Measurements from ENCODE around the gene ZSWIM3. TPM values are rescaled to one million over a fixed set of nuclear protein-coding genes. Genes with fewer than 3 reads are reported as not detected.

The ZSWIM3 gene
- total RNA-seq, 6 donors from 2014 or later, result 2.4 to 7.3 (median 3.9) TPM

- Histone ChIP-seq H3K27me3 (no peaks in the 10 kb centered on the region), H3K4me3 (no peak overlapping the region), H3K36me3 (peaks cover 0 to 26% (median 17%) of the 10 kb centered on the region in 4 donors), H3K9me3 (no peaks in the 10 kb centered on the region), H3K4me1 (peaks cover 30 to 40% (median 34%) of the 10 kb centered on the region in 4 donors), H3K27ac (peak overlapping the region in 1 of 4 donors; percentile 8)
- WGBS, 2 donors, result 14 to 38% methylated on average over 1 of the region's 1 CpG
- ATAC-seq (ENCODE audit: low FRiP score in 2 of 2) (no peak), DNase-seq (no peak)
- TF ChIP-seq POLR2AphosphoS5 (IDR thresholded peaks at IDR 0.05), result no peak
- TF ChIP-seq, protein P1, sequence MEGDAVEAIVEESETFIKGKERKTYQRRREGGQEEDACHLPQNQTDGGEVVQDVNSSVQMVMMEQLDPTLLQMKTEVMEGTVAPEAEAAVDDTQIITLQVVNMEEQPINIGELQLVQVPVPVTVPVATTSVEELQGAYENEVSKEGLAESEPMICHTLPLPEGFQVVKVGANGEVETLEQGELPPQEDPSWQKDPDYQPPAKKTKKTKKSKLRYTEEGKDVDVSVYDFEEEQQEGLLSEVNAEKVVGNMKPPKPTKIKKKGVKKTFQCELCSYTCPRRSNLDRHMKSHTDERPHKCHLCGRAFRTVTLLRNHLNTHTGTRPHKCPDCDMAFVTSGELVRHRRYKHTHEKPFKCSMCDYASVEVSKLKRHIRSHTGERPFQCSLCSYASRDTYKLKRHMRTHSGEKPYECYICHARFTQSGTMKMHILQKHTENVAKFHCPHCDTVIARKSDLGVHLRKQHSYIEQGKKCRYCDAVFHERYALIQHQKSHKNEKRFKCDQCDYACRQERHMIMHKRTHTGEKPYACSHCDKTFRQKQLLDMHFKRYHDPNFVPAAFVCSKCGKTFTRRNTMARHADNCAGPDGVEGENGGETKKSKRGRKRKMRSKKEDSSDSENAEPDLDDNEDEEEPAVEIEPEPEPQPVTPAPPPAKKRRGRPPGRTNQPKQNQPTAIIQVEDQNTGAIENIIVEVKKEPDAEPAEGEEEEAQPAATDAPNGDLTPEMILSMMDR (IDR thresholded peaks at IDR 0.05), result no peak
- TF ChIP-seq EP300 (IDR thresholded peaks at IDR 0.05), result no peak
- no peak for TF ChIP-seq POLR2A (IDR thresholded peaks at IDR 0.05)
Measured at GRCh38 chr20:45836841-45837240, 20.6 kb upstream of the ZSWIM3 start.

- Histone ChIP-seq H3K9me3 (no peaks in the 10 kb centered on the region), H3K4me3 (no peak overlapping the region), H3K27me3 (no peaks in the 10 kb centered on the region), H3K4me1 (peaks cover 3 to 9% (median 7%) of the 10 kb centered on the region in 4 donors), H3K36me3 (peaks cover 16 to 65% (median 49%) of the 10 kb centered on the region in 4 donors), H3K27ac (no peak overlapping the region)
- DNase-seq (peak in 1 of 2 donors; percentile 70), ATAC-seq (ENCODE audit: low FRiP score in 2 of 2) (peak in 1 of 2 donors; percentile 16)
- 94 to 97% methylated on average over 15 to 20 of the region's 25 CpGs for WGBS, 2 donors
- TF ChIP-seq POLR2A (IDR thresholded peaks at IDR 0.05), result no peak
- TF ChIP-seq EP300 (IDR thresholded peaks at IDR 0.05), result no peak
- TF ChIP-seq, protein P1 (IDR thresholded peaks at IDR 0.05), result no peak
- TF ChIP-seq POLR2AphosphoS5 (IDR thresholded peaks at IDR 0.05), result no peak
Measured at GRCh38 chr20:45840700-45841198, 16.7 kb upstream of the ZSWIM3 start.

- TF ChIP-seq POLR2A (IDR thresholded peaks at IDR 0.05), result no peak
- no peak for TF ChIP-seq POLR2AphosphoS5 (IDR thresholded peaks at IDR 0.05)
- no peak for TF ChIP-seq EP300 (IDR thresholded peaks at IDR 0.05)
- TF ChIP-seq, protein P1 (IDR thresholded peaks at IDR 0.05), result no peak
- H3K36me3 ChIP-seq, result peaks cover 16 to 74% (median 54%) of the 10 kb centered on the region in 4 donors
- H3K27me3 ChIP-seq, result no peaks in the 10 kb centered on the region
- H3K4me1 ChIP-seq, result peaks cover 0 to 6% (median 3%) of the 10 kb centered on the region in 4 donors
- WGBS, 2 donors, result 86 to 96% methylated on average over 7 to 10 of the region's 10 CpGs
- H3K27ac ChIP-seq, result peak overlapping the region in 1 of 4 donors; percentile 26
- no peak overlapping the region for H3K4me3 ChIP-seq
- no peaks in the 10 kb centered on the region for H3K9me3 ChIP-seq
- DNase-seq (no peak), ATAC-seq (ENCODE audit: low FRiP score in 2 of 2) (no peak)
Measured at GRCh38 chr20:45841407-45842129, 15.8 kb upstream of the ZSWIM3 start.

DNA sequence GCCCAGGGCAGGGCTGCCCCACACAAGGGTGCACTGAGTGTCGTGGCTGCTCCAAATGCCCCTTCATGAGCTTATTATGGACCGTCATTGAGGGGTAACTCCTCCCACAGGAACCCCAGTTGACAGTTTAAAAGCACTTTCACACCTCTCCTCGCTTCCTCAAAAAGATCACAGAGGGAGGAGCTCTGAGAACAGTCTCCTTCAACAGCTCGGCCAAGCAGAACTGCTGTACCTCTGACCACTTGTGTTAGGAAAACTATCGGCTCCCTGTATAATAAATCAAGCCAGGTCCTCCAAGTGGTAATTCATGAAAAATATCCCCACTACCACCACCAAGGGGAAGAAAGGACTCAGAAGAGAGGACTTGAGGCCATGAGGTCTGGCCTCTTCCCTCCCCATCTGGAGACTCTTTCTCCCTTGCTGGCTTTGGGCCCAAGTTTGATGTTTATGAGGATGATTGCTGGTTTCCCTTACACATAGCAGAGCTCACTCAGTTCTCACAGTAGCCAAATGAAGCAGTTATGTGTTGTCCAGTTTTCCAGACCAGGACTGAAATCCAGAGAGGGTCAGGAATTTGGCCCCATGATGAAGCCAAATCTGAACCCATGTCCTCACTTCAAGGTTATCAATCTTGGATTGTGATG lies 15.1 kb upstream of the ZSWIM3 start:
- Histone ChIP-seq H3K4me3 (no peak overlapping the region), H3K27me3 (no peaks in the 10 kb centered on the region), H3K9me3 (no peaks in the 10 kb centered on the region), H3K27ac (peak overlapping the region in 2 of 4 donors; percentile 24 to 26), H3K4me1 (peaks cover 0 to 6% (median under 1%) of the 10 kb centered on the region in 4 donors), H3K36me3 (peaks cover 19 to 81% (median 57%) of the 10 kb centered on the region in 4 donors)
- DNase-seq (no peak), ATAC-seq (ENCODE audit: low FRiP score in 2 of 2) (peak; percentile 5 to 43)
- WGBS, 2 donors, result 32 to 34% methylated on average over 5 of the region's 5 CpGs
- TF ChIP-seq POLR2A (IDR thresholded peaks at IDR 0.05) (no peak), EP300 (IDR thresholded peaks at IDR 0.05) (no peak), POLR2AphosphoS5 (IDR thresholded peaks at IDR 0.05) (no peak)
- TF ChIP-seq, protein P1 (IDR thresholded peaks at IDR 0.05), result no peak

Measured in upper lobe of left lung (tissue), 6 donors.